Panc1 (cell line): ENCODE data around the gene MC5R. TPM values are rescaled to one million over a fixed set of nuclear protein-coding genes. Genes with fewer than 3 reads are reported as not detected.

Experiments
- ATAC-seq: fragments of 200-7000 bp; cut with Tn5 transposase; 2 replicates; pipeline ENCODE4 v1.9.1; 2020; ENCODE audit warnings: mild to moderate bottlenecking, moderate library complexity
- BruUV-seq: library from RNA; stranded (reverse); fragments of 400-500 nt; replicated peaks from 2 replicates; lab custom pipeline; 2021; lab: Mats Ljungman, UMichigan
- CTCF ChIA-PET: fragments of 300-600 bp; sonication (Branson Sonifier 250); formaldehyde crosslinking; loops from one replicate; lab custom pipeline; 2022; ENCODE audit warnings: antibody characterized with exemption; lab: Charles Lee
- POLR2A ChIA-PET: fragments of 300-600 bp; sonication (Branson Sonifier 250); formaldehyde crosslinking; loops from one replicate; lab custom pipeline; 2022; ENCODE audit warnings: antibody characterized with exemption; lab: Charles Lee
- DNase-seq: peaks from one replicate; pipeline ENCODE4 v3.0.0-alpha.2; 2010; ENCODE audit warnings: low read depth, low spot score
- H3K27ac ChIP-seq: 2 replicates; pipeline ENCODE4 v1.5.1; 2011; ENCODE audit warnings: mild to moderate bottlenecking, low read length, inconsistent platforms
- H3K27me3 ChIP-seq: fragments of 200-500 bp; sonication (Bioruptor generic); 2 replicates; pipeline ENCODE4 v1.6.0; 2014; ENCODE audit warnings: low read length, inconsistent platforms; ENCODE audit not compliant: control insufficient read depth, insufficient read depth
- H3K36me3 ChIP-seq: fragments of 200-500 bp; sonication (Bioruptor generic); 2 replicates; pipeline ENCODE4 v1.5.1; 2014; ENCODE audit warnings: inconsistent platforms, mild to moderate bottlenecking, low read length, moderate library complexity; ENCODE audit not compliant: control insufficient read depth, insufficient read depth
- H3K4me1 ChIP-seq: 2 replicates; pipeline ENCODE4 v1.5.1; 2011; ENCODE audit warnings: inconsistent platforms, mild to moderate bottlenecking, low read length, moderate library complexity; ENCODE audit not compliant: control insufficient read depth, insufficient read depth
- H3K4me3 ChIP-seq, 2 experiments: 2 replicates each; pipeline ENCODE4 v1.5.1; 2011 to 2012; ENCODE audit warnings: low read depth in 2 of 2, low read length in 2 of 2, mild to moderate bottlenecking in 2 of 2, inconsistent platforms in 1 of 2, moderate library complexity in 1 of 2
- H3K9me3 ChIP-seq: fragments of 200-500 bp; sonication (Bioruptor generic); 2 replicates; pipeline ENCODE4 v1.5.1; 2014; ENCODE audit warnings: low read depth, mild to moderate bottlenecking, inconsistent platforms, low read length, moderate library complexity; ENCODE audit not compliant: control insufficient read depth, insufficient read depth
- CTCF ChIP-seq: fragments of 450-650 bp; IDR thresholded peaks from 2 replicates; pipeline ENCODE4 v1.5.1; 2017; ENCODE audit warnings: mild to moderate bottlenecking
- POLR2AphosphoS5 ChIP-seq: IDR thresholded peaks from 2 replicates; pipeline ENCODE4 v1.6.1; 2012; ENCODE audit warnings: mild to moderate bottlenecking, low read depth, low read length, moderate library complexity
- REST ChIP-seq, 2 experiments: IDR thresholded peaks; 2 replicates each; pipeline ENCODE4 v1.6.1; 2011 to 2012; ENCODE audit warnings: low read depth in 2 of 2, control low read depth in 1 of 2, low read length in 1 of 2, mild to moderate bottlenecking in 1 of 2, moderate library complexity in 1 of 2; ENCODE audit not compliant: insufficient read depth in 1 of 2
- SIN3A ChIP-seq: IDR thresholded peaks from 2 replicates; pipeline ENCODE4 v1.6.1; 2012; ENCODE audit warnings: low read depth, mild to moderate bottlenecking, low read length, moderate library complexity, borderline replicate concordance; ENCODE audit not compliant: insufficient read depth
- TCF7L2 ChIP-seq: IDR thresholded peaks from 2 replicates; pipeline ENCODE4 v1.6.1; 2011; ENCODE audit warnings: mild to moderate bottlenecking, low read depth, low read length, inconsistent platforms
- in situ Hi-C: cut with HindIII; loops from 2 replicates; pipeline ENCODE4 v1.10.0; 2016; ENCODE audit warnings: low sequenced_read_pairs, low pct_unique_long_range_greater_than_20kb
- intact Hi-C: fragments of 100-400 bp; cut with micrococcal nuclease; formaldehyde crosslinking; loops from one replicate; pipeline ENCODE4 v1.10.0; 2022; ENCODE audit not compliant: unreplicated experiment
- total RNA-seq: library from RNA; stranded (reverse); gene quantifications from one replicate; pipeline ENCODE4 v1.2.1, GENCODE V29; 2021; ENCODE audit not compliant: unreplicated experiment

The MC5R gene
- total RNA-seq, 1 experiment from 2014 or later = not detected

GRCh38 chr18:13796515-13796914, 27.4 kb upstream of the MC5R start:
- Histone ChIP-seq H3K9me3 (no peaks in the 10 kb centered on the region), H3K27ac (no peak overlapping the region), H3K36me3 (no peaks in the 10 kb centered on the region), H3K4me1 (no peaks in the 10 kb centered on the region; the same call in 1 of the 2 replicates), H3K27me3 (peaks cover 2% of the 10 kb centered on the region; the same call in 1 of the 2 replicates), H3K4me3 (no peak overlapping the region)
- ChIA-PET CTCF (no interaction called here), POLR2A (no interaction called here)
- TF ChIP-seq TCF7L2 = no peak
- no peak for TF ChIP-seq REST (IDR thresholded peaks at IDR 0.05; ENCODE audit: insufficient read depth in 1 of 2, low read depth in 2 of 2, low read length in 1 of 2)
- TF ChIP-seq POLR2AphosphoS5 = no peak
- TF ChIP-seq CTCF = no peak
- TF ChIP-seq SIN3A = no peak
- no TSS peak for BruUV-seq
- ATAC-seq = no peak
- intact Hi-C loops = loop anchor here (10.0 kb wide), 1 partner anchor 242 kb away; no protein-coding TSS in a partner anchor
- DNase-seq = no peak
- in situ Hi-C loops = no loop called here

DNA sequence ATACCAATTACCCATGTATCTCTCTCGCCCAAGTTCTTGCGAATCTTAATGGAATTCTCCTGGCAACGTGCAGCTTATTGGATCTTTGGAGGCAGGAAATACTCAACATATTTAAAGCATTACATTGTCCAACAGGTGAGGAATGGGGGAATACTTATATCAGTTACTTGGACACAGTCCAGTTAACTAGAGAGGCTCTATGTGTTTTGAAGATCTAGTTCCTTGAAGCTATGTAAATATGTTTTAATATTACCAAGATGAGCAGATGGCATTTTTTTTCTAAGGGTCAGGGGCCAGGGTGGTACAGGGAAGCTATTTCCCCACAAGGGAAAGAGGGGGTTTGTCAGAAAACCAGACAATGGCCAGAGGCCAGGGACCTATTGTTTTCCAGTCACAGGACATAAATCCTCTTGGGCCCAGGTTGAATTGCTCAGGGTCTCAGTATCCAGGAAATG, 26.8 kb upstream of the MC5R start:
- Histone ChIP-seq H3K4me3 (no peak overlapping the region), H3K27ac (no peak overlapping the region), H3K27me3 (peaks cover 2% of the 10 kb centered on the region; the same call in 1 of the 2 replicates), H3K9me3 (no peaks in the 10 kb centered on the region), H3K4me1 (no peaks in the 10 kb centered on the region; the same call in 1 of the 2 replicates), H3K36me3 (no peaks in the 10 kb centered on the region)
- DNase-seq = no peak
- ChIA-PET CTCF (no interaction called here), POLR2A (no interaction called here)
- no TSS peak for BruUV-seq
- no peak for ATAC-seq
- intact Hi-C loops (loop anchor here (10.0 kb wide), 1 partner anchor 242 kb away; no protein-coding TSS in a partner anchor), in situ Hi-C loops (no loop called here)
- TF ChIP-seq TCF7L2 (no peak), SIN3A (no peak), REST (IDR thresholded peaks at IDR 0.05; ENCODE audit: insufficient read depth in 1 of 2, low read depth in 2 of 2, low read length in 1 of 2) (no peak), POLR2AphosphoS5 (no peak), CTCF (no peak)
